GM04504 (cell line): ENCODE results near the gene WNT7A.
"Not testable (repeated sequence)": the region's sequence is repeated elsewhere in the genome, so short reads cannot be mapped to it uniquely, and the experiment has no call there.

Experiments
- DNase-seq: peaks from one replicate; pipeline ENCODE4 v3.0.0-alpha.2; 2012; ENCODE audit warnings: low read depth

Gene WNT7A

DNA sequence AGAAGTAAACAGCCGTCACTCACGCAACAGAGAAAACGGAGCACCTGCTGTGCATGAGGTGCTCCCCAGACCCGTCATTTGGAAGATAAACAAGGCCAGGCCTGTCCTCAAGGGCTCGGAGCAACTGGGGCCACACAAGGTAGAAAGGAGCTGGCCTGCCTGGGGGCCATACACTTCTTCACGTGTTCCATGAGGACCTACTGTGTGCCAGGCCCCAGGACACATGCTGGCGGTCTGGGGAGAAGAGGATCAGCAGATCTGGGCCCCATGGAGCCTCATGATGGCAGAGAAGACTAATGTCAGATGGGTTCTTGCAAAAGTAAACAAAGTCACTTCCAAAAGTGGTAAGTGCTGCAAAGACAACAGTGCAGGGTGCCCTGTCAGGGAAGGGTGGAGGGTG, 14.3 kb downstream of the WNT7A start:
- no peak for DNase-seq

DNA sequence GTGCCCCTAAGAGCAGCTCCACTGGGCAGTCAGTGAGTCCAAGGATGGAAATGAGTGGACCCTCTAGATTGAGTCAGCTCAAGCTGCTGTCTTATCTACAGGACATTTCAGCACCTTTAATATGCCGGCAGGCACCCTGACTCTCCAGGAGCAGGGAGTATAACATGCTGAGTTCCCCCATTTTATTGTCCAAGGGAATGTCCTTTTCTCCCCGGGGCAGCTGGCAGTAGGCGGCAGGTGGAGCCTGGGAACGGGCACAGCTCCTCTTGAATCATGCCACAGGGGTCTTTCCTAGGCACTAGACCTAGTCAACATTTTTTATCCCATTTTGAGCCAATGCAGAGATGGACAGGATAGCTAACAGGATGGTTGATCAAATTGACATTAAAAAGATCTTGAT, 14.8 kb downstream of the WNT7A start:
- no peak for DNase-seq

- no peak for DNase-seq
Observed at GRCh38 chr3:13863965-13864595, 15.8 kb downstream of the WNT7A start.

DNA sequence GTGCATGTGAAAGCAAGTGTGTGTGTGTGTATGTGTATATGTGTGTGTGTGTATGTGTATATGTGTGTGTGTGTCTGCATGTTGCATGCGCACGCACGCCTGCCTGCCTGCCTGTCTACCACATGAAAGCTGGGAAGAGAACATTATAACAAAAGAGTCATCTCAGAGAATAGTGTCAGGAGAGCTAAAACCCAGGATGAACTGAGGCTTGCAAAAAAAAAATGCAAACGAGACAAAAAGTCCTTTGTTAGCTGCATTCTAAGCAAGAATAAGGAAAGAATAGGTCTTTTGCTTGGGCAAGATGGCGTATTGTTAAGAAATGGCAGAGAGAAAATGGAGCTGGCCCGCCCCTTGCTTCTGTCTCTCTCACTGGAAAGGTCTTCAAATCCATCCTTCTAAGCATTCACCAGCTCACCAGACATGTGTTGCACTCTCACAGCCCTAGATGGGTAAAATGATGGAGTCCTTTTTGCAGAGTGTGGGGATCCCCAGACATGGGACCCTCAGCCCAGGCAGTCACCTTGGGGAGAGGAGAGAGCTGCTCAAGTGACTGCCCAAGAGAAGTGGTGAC, 16.4 kb downstream of the WNT7A start:
- DNase-seq = no peak

- DNase-seq = no peak
Observed at GRCh38 chr3:13861461-13861860, 18.4 kb downstream of the WNT7A start.

DNA sequence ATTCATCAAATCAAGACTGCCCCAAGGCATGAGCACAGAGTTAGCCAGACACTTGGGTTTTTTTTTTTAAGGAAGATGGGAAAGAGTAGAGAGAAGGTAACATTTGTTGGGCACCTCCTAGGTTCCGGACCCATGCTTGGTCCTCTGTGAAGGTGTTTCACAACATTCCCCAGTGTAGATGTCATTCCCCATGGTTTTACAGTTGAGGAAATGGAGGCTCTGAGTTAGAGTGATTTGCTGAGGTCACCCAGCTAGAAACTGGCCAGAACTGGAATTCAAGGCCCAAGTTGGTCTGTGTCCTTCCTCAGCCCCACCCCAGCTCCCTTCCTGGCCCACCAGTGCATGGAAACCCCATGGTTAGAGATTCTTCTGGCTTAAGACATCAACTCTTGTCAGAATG, 19.9 kb downstream of the WNT7A start:
- DNase-seq = no peak

DNA sequence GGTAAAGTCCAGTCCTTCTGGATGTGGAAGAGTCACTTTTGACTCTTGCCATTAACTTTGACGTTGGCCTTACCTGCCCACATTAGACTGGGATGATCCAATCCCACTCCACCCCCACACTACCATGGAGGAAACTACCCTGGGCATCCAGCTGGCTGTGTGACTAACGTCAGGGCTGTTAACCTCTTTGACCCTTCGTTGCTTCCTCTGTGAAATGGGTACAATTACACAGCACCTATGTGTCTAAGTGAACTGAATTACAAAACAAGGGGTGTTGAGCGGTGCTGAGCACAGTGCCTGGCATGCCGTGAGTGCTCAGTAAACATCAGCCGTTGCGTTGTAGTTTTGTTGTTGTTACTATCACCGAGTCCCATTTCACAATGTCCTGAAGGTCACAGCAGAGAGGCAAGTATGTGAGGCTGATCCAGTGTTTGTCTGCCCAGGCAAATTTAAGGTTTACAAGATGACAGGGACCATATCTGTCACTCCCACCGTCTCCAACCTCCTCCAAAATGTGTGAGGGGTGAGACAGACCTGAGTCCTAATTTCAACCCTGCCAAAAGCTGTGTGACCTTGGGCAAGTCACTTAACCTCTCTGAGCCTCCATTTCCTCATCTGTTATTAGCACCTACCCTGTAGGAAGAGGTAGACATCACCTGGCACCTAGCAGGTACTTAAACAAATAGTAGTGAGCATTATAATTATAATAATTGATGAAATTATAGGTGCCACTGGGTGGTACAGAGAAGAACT, 20.9 kb downstream of the WNT7A start:
- DNase-seq = no peak

DNA sequence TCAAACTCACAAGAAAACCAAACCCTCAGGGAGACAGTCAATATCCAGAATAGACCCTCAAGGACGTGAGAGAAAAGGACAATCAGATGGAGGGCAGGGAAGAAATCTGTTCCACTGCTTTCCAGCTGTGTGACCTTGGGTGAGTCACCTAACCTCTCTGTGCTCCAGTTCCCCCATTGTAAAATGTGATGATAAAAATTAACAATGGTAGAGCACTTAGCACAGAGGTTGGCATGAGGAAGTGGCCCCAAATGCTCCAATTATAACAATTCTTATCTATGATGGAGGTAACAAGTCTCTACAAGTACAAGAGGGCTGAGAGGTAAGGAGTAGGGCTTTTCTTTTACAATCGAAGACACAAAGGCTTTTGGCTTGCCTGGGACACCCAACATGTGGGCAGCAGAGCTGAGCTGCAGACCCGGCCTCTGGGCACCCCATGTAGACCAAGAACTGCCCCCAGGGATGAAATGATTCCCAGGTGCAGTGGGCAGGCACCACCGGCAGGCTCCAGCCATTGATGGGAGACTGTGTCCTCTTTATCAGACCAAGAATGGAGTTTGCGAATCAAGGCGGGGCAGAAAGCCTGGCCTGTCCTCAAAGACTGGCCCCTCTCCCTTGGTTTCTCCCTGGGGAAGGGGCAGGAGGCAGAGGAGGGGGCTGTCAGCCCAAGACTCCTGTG, 22.0 kb downstream of the WNT7A start:
- DNase-seq = no peak

DNA sequence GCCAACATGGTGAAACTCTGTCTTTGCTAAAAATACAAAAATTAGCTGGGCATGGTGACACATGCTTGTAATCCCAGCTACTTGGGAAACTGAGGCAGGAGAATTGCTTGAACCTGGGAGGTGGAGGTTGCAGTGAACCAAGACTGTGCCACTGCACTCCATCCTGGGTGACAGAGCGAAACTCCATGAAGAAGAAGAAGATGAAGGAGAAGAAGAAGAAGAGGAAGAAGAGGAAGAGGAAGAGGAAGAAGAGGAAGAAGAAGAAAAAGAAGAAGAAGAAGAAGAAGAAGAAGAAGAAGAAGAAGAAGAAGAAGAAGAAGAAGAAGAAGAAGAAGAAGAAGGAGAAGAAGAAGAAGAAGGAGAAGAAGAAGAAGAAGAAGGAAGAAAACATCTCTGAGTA, 23.2 kb downstream of the WNT7A start:
- DNase-seq = not testable (repeated sequence)

DNA sequence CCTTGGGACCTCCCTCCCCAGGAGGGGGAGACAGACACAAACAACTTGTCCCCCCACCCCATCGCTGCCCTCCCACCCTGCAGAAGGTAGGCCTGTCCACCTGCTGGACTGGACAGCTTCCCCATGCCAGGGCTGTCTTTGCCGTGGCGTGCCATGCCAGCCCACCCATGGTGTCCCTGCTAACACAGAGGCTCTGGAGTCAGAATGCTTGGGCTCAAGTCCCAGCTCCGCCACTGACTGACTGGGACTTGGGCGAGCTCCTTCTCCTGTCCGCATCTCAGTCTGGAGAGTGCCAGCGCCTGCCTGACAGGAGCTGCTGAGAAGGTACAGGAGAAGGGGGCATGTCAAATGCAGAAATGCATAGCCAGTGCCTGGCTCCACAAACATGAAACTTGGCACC, 23.9 kb downstream of the WNT7A start:
- DNase-seq = no peak

- no peak for DNase-seq
Observed at GRCh38 chr3:13854492-13854891, 25.4 kb downstream of the WNT7A start.

DNA sequence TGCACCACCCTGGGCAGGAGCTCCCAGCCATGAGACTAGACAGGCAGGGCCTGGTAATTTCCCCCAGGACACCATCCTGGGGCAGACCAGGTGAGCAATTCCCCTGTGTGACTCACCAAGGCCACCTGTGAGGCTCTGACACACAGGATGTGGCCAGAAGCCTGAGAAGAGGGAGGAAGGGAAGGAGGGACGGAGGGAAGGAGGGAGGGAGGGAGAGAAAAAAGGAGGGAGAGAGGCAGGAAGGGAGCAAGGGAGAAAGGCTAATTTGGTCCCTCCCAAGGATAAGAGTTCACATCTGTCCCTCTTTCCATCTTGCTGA, 25.9 kb downstream of the WNT7A start:
- no peak for DNase-seq

- DNase-seq = no peak
Observed at GRCh38 chr3:13853256-13853977, 26.5 kb downstream of the WNT7A start.

- DNase-seq = no peak
Observed at GRCh38 chr3:13852638-13853009, 27.2 kb downstream of the WNT7A start.

- no peak for DNase-seq
Observed at GRCh38 chr3:13851997-13852637, 27.8 kb downstream of the WNT7A start.

- no peak for DNase-seq
Observed at GRCh38 chr3:13851091-13851849, 28.6 kb downstream of the WNT7A start.

- DNase-seq = no peak
Observed at GRCh38 chr3:13850161-13850945, 29.5 kb downstream of the WNT7A start.

- no peak for DNase-seq
Observed at GRCh38 chr3:13849018-13849417, 30.9 kb downstream of the WNT7A start.

DNA sequence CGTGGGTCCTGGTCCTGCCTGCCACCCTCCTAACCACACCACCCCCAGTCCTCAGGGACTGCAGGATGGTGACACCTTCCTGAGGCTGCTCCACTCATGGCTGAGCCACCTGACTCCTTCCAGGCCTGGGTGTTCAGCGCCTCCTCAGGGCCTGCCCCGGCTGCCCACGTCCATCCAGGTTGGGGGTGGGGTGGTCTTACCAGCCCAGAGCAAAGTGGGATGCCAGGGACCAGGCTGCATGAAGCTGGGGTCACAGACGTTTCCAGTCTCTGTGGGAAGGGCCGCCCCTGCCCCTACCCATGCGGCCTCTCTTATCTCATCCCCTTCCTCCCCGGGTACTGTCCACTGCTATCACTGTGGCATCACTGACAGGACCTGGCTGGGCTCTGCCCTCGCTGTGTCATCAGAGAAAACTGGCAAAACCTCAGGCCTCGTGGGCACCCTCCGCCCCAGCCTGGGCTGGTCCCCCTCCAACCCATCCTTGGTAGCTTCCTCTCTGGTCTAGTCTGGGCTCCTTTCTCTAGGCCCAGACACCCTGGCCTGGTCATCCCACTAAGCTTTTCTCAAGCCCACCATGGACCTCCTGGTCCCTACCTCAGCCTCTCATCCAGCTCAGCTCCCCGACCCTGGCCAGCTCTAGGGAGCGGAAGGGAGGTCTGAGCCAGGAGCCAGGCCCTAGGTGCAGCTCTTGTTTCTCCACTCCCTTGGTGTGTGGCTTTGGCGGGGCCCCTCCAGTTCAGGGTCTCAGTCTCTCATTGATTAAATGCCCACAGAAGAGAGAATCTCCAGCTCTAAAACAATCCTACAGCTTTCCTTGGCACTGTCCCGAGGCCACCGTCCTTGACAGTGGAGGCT, 32.9 kb downstream of the WNT7A start:
- DNase-seq = no peak

DNA sequence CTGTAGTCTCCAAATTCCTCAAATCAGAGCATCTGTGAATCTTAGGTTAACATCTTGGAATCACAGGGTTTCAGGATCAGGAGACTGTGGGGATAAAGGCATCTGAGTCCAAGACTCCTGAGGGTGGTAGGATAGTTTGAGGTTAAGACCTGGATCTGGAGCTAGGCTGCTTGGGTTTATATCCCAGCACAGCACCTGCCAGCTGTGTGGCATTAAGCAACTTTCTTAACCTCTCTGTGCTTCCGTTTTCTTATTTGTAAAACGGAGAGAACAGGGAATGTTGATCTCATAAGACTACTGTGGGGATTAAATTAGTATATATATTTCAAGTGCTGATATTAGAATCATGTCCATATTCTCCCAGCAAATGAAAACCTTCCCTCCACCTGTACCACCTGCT, 33.6 kb downstream of the WNT7A start:
- DNase-seq = no peak
